Fibroblast of peridontal ligament (primary cell): Measurements from ENCODE around the gene AFAP1L2.

Experiments
- DNase-seq: peaks from one replicate; pipeline ENCODE4 v3.0.0-alpha.2; 2010; ENCODE audit errors: extremely low read depth

The AFAP1L2 gene

DNA sequence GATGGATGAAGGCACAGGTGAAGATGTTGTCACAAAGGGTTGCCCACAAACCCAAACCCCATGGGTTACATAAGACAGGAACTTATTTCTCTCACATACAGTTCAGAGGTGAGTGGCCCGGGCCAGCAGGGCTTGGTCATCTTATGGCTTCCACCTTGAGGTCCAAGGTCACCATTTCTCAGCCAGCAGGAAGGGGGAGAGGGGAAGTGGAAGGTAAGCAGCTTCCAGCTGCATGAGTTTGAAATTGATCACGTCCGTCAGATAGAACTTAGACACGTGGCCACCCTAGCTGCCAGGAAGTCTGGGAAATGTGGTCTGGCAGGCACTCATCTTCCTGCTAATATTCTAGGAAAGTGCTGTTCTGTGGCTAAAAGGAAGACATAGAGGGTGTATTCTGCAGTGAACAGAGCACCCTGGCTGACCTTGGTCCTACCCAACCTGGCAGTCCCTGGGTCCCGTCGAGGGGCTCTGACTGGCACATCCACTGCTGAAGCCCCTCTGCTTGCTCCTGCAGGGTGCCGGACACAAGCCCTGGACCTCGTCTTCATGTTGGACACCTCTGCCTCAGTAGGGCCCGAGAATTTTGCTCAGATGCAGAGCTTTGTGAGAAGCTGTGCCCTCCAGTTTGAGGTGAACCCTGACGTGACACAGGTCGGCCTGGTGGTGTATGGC is 115.7 kb downstream of the AFAP1L2 start:
- no peak for DNase-seq

DNA sequence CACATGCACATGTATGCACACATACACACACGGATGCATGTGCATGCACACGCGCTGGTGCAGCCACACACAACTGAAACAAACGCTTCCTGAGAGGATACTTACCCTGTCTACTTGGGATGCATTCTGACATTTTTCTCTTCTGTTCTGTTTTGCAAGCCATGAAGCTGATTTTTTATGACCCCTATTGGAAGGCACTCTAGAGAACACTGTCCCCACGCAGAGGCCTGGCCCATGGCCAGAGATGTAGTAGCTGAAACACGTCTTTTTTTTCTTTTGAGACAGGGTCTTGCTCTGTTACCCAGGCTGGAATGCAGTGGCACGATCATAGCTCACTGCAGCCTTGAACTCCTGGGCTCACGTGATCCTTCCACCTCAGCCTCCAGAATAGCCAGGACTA is 117.4 kb downstream of the AFAP1L2 start:
- DNase-seq: no peak

DNA sequence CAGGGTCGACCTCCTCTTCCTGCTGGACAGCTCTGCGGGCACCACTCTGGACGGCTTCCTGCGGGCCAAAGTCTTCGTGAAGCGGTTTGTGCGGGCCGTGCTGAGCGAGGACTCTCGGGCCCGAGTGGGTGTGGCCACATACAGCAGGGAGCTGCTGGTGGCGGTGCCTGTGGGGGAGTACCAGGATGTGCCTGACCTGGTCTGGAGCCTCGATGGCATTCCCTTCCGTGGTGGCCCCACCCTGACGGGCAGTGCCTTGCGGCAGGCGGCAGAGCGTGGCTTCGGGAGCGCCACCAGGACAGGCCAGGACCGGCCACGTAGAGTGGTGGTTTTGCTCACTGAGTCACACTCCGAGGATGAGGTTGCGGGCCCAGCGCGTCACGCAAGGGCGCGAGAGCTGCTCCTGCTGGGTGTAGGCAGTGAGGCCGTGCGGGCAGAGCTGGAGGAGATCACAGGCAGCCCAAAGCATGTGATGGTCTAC is 118.3 kb downstream of the AFAP1L2 start:
- DNase-seq: no peak

DNA sequence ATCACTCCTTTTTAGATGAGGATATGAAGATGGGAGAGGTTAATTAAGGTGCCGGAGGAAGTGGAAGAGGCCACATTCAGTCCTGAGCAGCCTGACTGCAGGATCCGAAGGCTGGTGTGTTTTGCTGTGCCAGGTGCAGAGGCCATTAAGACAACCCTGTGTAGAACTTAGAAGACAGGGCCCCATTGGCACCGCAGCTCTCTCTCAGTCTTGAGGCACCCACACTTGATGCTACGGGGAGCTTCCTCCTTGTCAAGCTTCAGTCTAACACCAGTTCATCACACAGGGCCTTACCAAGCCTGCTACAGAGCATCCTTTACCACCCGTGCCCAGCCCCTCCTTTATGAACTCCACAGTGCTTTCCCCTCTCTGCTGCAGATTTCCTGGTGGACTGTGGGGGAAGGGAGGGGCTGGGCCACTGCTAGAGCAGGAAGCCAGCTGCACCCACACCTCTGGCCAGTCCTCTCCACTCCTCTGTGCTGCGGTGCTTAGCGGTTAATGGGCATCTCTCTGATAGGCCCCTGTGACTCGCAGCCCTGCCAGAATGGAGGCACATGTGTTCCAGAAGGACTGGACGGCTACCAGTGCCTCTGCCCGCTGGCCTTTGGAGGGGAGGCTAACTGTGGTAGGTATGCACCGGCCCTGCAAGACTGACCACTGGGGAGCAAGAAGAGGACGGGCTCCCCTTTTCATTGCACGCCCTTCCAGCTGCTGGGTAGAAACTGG is 119.8 kb downstream of the AFAP1L2 start:
- no peak for DNase-seq

DNA sequence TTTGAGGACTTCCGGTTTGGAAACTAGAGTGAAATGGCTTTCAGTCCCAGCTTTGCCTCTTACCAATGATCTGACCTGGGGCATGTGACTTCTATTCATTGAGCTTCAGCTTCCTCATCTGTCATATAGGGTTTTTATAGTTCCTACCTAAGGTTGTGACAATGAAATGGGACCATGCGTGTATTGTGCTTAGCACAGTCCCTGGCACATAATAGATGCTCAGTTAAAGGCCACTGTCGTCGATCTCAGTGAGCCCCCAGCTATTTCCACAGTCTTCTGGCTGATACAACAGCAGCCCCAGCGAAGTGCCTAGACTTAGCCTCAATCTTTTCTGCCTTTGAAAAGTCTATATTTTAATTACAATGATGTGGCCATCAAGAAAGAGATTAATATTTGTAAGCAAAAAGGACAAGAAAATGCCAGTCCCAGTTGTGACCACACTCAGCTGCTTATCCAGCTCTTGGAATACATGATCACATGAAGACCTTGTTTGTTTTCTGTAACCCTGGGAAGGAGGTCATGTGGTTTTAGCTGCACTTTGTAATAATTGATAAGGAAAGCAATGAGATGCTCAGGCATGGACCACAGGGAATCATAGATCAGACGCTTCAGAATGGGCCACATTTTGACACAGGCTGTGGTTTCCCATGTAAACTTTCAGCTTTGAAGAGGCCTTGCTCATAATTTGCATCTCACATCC is 120.6 kb downstream of the AFAP1L2 start:
- no peak for DNase-seq

DNA sequence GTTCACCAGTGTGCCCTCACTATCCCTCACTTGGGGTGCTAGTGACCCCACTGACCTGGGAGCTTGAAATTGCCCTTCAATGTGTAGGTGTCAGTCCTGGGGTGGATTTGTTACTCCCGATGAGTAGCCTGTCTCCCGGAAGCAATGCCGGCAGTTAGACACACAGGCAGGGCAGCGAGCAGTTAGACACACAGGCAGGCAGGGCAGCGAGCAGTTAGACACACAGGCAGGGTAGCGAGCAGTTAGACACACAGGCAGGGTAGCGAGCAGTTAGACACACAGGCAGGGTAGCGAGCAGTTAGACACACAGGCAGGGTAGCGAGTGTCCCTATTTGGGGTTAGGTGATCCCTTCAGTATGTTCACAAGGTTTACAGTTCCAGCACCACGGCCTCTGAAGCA is 121.2 kb downstream of the AFAP1L2 start:
- no peak for DNase-seq

DNA sequence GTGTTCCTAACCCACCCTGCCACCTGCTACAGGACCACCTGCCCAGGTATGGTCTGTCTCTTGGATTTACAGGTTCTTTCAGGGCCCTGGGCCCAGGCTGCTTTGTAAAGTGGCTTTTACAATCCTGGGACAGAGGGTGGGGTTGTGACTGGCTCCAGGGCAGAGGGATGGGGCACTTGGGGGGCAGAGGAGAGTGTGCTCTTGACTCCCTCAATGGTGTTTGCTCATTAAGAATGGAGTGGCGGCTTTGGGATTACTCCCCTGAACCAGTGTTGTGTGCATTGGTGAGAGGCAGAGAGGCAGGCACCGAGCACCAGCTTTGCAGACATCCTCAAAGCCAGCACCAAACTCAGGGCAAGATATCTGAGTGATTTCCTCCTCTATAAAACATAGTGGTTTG is 121.8 kb downstream of the AFAP1L2 start:
- DNase-seq: no peak

DNA sequence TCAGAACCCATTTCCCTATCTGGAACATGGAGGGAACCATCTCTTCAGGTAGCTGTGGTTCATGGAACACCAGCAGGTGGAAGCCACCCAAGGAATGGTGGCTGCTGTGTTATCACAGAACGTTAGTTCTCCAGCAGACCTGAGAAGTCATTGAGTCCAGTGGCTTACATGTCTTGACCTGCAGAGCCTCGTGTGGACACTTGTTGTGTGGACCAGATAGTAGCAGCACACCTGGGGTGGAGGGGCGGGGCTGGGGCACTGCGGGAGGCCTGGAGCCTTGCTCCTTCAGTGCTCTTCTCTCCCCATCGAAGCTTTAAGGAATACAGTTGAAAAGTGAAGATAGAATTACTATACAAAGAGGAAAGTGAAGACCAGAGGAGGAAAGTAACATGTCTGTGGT is 122.8 kb downstream of the AFAP1L2 start:
- DNase-seq: no peak

DNA sequence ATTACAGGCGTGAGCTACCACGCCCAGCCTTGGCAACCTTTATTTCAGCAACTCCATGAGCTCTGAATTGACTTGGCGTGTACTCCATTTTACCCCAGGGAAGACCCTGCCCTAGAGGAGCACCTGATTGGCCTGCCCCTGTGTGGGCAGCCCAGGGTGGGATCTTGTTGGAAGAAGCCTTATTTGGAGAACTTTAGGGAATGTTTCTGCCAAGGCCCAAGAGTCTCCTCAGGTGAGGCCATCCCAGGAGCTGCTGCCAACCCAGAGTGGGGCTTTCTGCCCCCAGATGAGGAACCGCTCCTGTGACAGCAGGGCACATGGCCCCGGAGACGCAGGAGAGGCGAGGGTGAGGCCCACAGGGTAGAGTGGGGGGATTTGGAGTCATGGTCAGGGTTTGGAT is 123.3 kb downstream of the AFAP1L2 start:
- DNase-seq: no peak

DNA sequence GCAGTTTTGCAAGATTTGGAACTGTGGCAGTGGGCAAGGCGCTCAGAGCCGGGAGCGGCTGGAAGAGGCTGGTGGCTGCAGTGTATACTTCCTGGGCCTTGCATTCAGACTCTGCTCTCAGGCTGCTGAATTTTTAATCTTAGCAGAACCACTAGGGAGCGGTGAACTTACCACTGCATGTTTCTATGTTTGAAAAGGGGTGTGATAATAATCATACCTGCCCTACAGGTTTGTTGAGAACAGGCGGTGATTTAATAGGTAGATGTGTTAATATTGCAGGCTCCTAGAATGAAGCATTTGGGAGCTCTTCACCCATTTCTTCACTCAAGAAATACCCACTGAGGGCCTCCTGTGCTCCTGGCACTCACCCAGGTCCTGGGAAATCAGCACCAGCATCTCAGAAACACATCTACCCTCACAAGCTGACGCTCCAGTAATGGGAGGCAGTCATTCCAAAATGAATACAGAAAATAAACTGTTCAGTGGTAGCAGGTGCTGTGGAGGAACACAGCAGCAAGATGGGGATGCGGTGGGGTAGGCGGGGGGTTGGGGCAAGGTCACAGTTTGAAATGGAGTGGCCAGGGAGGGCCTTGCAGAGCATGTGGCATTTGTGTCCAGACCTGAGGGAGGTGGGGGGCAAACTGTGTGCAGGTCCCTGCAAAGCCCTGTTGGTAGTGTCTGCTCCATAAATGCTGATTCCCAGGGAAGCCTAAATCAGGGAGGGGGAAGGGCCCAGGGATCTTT is 124.2 kb downstream of the AFAP1L2 start:
- no peak for DNase-seq

DNA sequence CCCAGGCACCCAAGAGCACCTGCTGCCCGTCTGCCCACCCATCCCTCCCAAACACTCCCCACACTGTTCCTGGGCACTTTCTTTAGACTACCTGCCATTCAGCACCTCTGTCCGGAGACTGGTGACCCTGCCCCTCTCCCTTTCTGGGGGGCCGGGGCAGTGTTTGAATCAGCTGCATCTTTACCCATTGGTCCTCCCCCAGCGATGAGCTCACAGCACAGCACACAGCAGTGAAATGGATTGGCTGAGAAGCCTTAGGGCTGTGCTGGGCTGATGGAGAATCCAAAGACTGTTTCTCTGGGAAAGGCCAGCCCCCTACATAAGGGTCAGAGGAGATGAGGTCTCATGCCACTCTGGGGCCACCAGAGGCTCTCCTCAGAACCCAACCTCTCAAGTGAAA is 125.0 kb downstream of the AFAP1L2 start:
- no peak for DNase-seq

DNA sequence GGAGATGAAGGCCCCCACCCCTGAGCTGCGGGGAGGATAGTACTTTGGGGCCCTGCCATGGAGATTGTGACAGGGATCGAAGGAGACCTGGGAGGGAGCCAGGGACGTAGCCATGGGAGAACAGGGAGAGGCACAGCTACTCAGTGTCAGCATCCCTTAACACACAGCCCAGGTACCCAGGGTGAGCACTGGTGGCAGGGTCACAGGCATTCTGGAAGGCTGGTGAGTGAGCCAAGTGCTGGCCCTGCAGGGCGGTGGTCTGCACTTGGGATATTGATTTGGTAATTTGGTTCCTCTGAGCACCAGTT is 125.5 kb downstream of the AFAP1L2 start:
- no peak for DNase-seq

DNA sequence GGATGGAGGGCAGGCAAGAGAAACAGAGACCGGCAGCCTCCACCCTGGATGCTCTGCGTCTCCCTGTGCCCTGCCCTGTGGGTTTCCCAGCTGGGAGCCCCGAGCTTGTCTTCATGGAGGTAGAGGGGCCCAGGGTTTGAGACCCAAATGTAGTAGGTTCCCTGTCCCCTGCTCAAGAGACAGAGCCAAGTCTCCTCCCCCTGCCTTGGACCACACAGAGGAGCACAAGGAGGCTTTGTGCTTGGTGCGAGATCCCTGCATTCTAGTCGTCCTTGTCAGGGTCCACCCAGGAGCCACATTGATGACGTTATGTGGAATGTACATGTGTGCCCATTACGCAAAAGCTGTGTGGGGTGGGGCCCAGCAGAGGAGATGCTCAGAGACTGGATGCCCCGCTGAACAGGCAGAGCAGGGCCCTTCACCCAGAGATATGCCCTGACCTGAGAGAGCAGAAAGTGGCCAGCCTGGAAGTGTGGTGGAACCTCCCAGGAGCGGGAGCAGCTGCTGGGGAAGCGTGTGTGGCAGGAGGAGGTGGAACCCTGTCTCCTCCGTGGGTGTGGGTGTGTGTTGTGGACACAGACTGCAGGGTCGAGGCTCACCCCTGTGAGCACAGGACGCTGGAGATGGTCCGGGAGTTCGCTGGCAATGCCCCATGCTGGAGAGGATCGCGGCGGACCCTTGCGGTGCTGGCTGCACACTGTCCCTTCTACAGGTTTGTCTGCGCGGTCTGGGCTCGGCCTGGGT is 126.0 kb downstream of the AFAP1L2 start:
- DNase-seq: no peak

DNA sequence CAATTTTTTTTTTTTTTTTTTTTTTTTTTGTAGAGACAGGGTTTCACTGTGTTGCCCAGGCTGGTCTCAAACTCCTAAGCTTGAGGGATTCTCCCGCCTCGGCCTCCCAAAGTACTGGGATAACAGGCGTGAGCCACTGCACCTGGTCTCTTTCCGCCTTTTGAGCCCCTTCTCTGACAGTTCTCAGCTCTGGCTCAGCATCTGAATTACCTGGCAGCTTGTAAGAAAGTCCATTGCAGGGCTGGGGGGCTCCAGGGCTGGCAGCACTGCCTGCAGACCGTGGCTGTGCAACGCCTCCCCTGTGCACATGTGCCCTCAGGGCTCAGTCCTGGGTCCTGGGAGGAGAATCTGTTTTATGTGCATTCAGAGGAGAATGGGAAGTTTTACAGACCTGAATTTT is 127.6 kb downstream of the AFAP1L2 start:
- no peak for DNase-seq

DNA sequence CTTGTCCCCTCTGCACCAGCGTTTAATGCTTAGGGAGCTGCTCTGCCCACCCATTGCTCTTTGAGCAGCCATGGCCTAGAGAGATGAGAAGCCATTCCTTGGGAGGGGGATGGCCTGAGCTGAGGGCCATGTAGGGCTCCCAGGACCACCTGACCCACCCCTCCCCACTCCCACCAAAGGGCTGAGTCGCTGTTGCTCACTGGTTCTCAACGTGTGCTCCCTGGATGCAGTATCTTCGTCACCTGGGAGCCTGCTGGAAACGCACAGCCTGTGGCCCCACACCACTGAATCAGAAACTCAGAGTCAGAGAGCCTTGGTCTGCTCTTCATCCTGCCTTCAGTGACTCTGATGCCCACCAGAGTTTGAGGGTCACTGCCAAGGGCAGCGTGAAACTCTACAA is 128.2 kb downstream of the AFAP1L2 start:
- no peak for DNase-seq

DNA sequence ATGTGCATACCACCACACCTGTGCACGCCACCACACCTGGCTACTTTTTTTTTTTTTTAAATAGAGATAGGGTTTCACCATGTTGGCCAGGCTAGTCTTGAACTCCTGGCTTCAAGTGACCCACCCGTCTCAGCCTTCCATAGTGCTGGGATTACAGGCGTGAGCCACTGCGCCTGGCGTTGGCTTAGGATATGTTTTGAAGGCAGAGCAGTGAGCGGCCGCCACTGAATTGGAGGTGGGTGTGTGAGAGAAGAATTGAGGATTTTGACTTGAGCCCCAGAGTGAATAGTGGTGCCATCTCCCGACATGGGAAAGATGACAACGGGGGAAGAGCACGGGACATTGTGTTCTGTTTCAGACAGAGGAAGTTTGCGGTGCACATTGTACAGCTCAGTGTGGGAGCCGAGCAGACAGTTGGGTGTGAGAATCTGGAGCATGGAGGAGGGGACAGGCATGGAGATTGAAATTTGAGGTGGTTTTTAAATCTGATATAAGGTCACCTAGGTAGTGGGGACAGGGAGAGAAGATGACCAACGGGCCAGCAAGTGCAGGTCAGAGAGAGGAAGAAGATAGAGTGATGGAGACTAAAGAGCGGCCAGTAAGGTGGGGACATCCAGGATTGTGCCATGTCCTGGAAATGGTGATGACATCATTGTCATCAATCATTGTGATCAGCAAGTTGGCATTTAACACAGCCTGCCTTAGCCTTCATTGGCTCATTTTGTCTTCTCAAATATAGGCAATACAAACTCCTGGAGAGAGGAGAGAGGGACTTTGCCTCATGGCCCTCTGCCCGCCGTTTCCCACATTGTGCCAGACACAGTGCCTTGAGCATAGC is 129.5 kb downstream of the AFAP1L2 start:
- DNase-seq: no peak

DNA sequence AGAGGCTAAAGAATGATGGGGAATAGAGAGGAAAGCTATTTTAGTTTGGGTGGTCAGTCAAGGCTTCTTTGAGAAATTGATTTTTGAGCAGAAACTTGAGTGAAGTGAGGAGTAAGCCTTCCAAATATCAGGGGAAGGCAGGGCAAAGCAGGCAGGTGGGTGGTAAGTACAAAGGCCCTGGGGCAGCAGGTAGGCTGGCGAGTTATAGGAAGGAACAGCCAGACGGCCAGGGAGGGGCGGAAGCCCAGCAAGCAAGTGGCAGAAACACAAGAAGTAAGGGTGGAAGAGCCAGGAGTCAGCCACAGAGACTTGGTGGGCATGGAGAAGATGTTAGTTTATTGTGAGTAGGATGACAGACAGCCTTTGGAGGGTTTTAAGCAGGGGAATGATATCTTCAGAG is 130.4 kb downstream of the AFAP1L2 start:
- DNase-seq: no peak

DNA sequence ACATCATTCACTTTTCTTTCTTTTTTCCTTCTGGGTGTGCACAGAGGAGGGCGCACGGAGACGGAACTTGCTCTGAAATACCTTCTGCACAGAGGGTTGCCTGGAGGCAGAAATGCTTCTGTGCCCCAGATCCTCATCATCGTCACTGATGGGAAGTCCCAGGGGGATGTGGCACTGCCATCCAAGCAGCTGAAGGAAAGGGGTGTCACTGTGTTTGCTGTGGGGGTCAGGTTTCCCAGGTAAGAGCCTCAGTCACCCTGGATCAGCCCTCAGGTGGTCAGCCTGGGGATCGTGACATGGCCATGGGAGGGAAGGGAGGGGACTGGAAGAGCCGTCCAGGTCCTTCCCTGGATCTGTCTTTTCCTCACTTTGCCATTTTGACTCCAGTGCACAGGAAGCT is 131.6 kb downstream of the AFAP1L2 start:
- no peak for DNase-seq

DNA sequence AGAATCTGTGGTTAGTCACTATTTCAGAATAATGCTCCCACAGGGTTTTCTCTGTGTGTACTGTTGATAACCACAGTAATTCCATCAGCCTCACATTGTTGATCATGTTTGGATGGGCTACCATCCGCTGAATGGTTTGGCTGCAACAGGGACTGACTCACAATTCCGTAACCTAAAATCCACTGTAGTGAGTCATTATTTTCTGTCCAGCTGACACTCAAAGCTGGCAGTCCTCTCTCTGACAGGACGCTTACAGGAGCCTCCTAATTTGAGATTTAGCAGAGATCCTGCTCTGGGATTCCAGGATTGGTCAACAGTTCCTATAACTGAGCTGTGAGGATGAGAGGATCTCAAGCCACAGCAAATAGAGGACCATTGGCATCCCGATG is 132.5 kb downstream of the AFAP1L2 start:
- peak; percentile 86 for DNase-seq

DNA sequence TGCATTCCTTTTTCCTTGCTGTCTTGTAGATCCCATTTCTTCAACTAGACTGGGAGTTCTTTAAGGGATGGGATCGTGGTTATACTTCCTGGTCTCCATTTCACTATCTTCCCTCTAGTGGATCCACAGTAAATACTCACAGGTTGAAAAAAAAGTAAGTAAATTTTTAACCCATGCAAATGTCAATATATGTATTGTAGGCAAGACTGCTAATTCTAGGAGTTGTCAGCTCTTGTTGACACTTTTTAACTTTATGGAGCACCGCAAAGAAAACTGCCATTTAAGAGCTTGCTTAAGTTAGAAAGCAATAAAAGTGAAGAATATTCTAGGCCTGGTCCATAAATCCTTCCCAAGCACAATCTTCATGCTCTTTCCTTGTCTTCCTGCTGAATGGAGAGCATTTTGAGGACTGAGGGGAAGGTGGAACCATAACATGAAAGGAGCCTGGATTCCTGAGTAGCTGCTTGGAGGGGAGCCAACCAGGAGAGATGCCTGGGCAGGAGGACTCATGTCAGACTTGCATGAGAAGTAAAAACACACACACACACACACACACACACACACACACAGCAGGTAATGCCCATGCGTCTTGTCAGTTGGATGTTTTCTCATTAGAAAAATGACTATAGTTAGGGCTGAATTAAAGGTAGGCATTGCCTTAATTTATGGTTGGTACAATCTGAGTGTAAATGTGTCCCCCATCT is 133.1 kb downstream of the AFAP1L2 start:
- no peak for DNase-seq
